HEK293T (cell line): Measurements from ENCODE around the gene PCDHGB2.
A peak's percentile ranks its signal among the peaks of the same experiment; 100 is the strongest.
"Not testable (repeated sequence)": the region's sequence is repeated elsewhere in the genome, so short reads cannot be mapped to it uniquely, and the experiment has no call there.

Experiments
- CTCF ChIA-PET: fragments of 350-600 bp; formaldehyde crosslinking; extraction: SDS; loops from one replicate; lab custom pipeline; 2021; ENCODE audit warnings: antibody characterized with exemption, inconsistent platforms; lab: Yijun Ruan, JAX
- POLR2A ChIA-PET: fragments of 350-600 bp; formaldehyde crosslinking; extraction: SDS; loops from one replicate; lab custom pipeline; 2020; ENCODE audit warnings: antibody characterized with exemption, inconsistent platforms; lab: Yijun Ruan, JAX
- DNase-seq: peaks from one replicate; pipeline ENCODE4 v3.0.0; 2012; ENCODE audit warnings: mixed read lengths; ENCODE audit errors: extremely low spot score
- ARNT ChIP-seq: fragments of 450-650 bp; IDR thresholded peaks from 2 replicates; pipeline ENCODE4 v1.6.1; 2017; ENCODE audit warnings: mild to moderate bottlenecking
- CTBP1 ChIP-seq: fragments of 450-650 bp; IDR thresholded peaks from 2 replicates; pipeline ENCODE4 v1.6.1; 2016; ENCODE audit warnings: borderline replicate concordance
- ELF4 ChIP-seq: fragments of 450-650 bp; IDR thresholded peaks from 2 replicates; pipeline ENCODE4 v1.6.1; 2017; ENCODE audit warnings: antibody characterized with exemption
- FOXA1 ChIP-seq: fragments of 450-650 bp; IDR thresholded peaks from 2 replicates; pipeline ENCODE4 v1.6.1; 2016; ENCODE audit warnings: mild to moderate bottlenecking
- FOXK2 ChIP-seq: fragments of 450-650 bp; IDR thresholded peaks from 2 replicates; pipeline ENCODE4 v1.6.1; 2016; ENCODE audit warnings: mild to moderate bottlenecking
- HDGF ChIP-seq: fragments of 450-650 bp; IDR thresholded peaks from 2 replicates; pipeline ENCODE4 v1.6.1; 2017; ENCODE audit warnings: antibody characterized with exemption, borderline replicate concordance
- L3MBTL2 ChIP-seq: fragments of 450-650 bp; conservative IDR thresholded peaks from 2 replicates; pipeline ENCODE4 v1.6.1; 2016; ENCODE audit warnings: mild to moderate bottlenecking
- LEF1 ChIP-seq: fragments of 450-650 bp; IDR thresholded peaks from 2 replicates; pipeline ENCODE4 v1.6.1; 2017; ENCODE audit warnings: mild to moderate bottlenecking, borderline replicate concordance
- NFRKB ChIP-seq: fragments of 450-650 bp; IDR thresholded peaks from 2 replicates; pipeline ENCODE4 v1.6.1; 2016; ENCODE audit warnings: mild to moderate bottlenecking, moderate library complexity
- PKNOX1 ChIP-seq: fragments of 450-650 bp; IDR thresholded peaks from 2 replicates; pipeline ENCODE4 v1.6.1; 2016
- SP1 ChIP-seq: fragments of 450-650 bp; IDR thresholded peaks from 2 replicates; pipeline ENCODE4 v1.6.1; 2017
- SUZ12 ChIP-seq: fragments of 450-650 bp; IDR thresholded peaks from 2 replicates; pipeline ENCODE4 v1.6.1; 2016; ENCODE audit warnings: mild to moderate bottlenecking
- TARDBP ChIP-seq: fragments of 450-650 bp; IDR thresholded peaks from 2 replicates; pipeline ENCODE4 v1.6.1; 2016
- ZNF384 ChIP-seq: fragments of 450-650 bp; IDR thresholded peaks from 2 replicates; pipeline ENCODE4 v1.6.1; 2016

Gene PCDHGB2

GRCh38 chr5:141322261-141322660 lies 37.5 kb upstream of the PCDHGB2 start:
- ChIA-PET CTCF (interaction anchor here (0.7 kb wide), 1 partner anchor 481 kb away, joined by 5 read pairs; no protein-coding TSS in a partner anchor), POLR2A (no interaction called here)
- TF ChIP-seq TARDBP = no peak
- no peak for TF ChIP-seq CTBP1
- no peak for DNase-seq

DNA sequence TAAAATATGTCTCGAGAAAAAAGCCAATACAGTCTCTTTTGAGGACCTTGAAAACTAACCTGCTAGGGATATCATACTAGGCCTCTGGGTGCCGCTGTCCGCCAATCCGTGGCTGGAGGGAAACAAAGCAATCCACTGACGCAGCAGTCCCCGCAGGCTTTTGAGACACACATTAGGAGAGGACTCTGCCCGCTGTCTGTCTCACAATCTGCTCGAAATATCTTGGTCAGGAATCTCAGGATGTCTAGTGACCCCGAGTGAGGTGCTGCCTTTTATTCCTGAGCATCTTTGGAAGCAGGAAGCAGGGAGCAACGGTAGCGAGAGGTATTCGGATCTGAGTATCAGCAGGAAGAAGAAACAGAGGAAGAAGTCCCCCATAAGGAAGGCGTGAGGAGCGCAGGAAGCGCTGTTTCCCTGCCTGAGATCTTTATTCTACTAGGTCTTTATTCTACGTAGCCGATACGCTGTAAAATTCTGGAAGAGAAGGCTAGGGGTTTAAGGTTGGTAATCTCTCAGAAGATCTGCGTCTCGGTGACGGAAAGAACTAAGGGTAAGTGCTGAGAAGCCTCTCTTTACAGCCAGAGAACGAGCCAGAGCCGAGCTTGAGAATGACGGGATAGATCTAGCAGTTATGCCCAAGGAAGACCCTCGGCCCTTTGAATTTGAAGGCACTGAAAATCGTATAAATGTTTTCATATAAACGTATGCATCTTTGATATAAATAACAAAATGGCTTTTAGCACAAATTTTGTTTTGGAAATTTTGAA lies 33.5 kb upstream of the PCDHGB2 start:
- ChIA-PET POLR2A (no interaction called here), CTCF (no interaction called here)
- TF ChIP-seq L3MBTL2 (0 out of 2 replicates have a peak, but pooled peaks have one; percentile 32), NFRKB (no peak)
- peak; percentile 39 for DNase-seq

- CTCF ChIA-PET = interaction anchor here (1.3 to 1.4 kb wide), 2 partner anchors 105 to 236 kb away, joined by 3 read pairs; partner anchors contain the start of gene PCDHB14
- POLR2A ChIA-PET = interaction anchor here (1.1 kb wide), 1 partner anchor 7 kb away, joined by 5 read pairs; the partner anchor contains the start of gene TAF7
- TF ChIP-seq SP1 = no peak
- TF ChIP-seq LEF1 = no peak
- TF ChIP-seq SUZ12 = no peak
- TF ChIP-seq TARDBP = no peak
- no peak for TF ChIP-seq L3MBTL2
- TF ChIP-seq CTBP1 = no peak
- no peak for TF ChIP-seq FOXA1
- no peak for TF ChIP-seq PKNOX1
- no peak for TF ChIP-seq ELF4
- no peak for TF ChIP-seq FOXK2
- no peak for DNase-seq
Observed at GRCh38 chr5:141328231-141328630, 31.6 kb upstream of the PCDHGB2 start.

DNA sequence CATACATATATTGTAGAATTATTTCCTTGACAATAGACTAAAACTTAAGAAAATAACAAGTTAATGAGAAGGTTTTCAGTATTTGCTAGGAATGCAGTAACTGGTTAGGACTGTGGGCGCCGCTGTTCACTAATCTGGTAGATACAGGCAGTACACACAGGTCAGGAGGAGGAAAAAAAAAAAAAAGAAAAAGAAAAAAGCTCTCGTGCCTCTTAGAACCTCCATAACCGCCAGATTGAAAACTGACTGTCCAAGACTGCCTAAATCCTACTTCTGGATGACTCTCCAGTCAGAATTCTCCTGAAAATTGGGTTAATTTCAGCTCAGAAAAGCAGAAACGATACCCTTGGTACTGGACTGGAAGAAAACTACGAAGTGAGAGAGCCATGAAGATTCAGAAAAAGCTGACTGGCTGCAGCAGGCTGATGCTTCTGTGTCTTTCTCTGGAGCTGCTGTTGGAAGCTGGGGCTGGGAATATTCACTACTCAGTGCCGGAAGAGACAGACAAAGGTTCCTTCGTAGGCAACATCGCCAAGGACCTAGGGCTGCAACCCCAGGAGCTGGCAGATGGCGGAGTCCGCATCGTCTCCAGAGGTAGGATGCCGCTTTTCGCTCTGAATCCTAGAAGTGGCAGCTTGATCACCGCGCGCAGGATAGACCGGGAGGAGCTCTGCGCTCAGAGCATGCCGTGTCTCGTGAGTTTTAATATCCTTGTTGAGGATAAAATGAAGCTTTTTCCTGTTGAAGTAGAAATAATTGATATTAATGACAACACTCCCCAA lies 29.3 kb upstream of the PCDHGB2 start, which contains the start of gene PCDHGA1:
Gene PCDHGA1, plus strand, starts transcription at position 216 of the 782 bp plus-strand sequence.
- CTCF ChIA-PET = interaction anchor here (0.6 to 1.6 kb wide), 7 partner anchors 9 to 386 kb away, joined by 3 to 14 read pairs (median 3); partner anchors contain the start of gene TAF7
- TF ChIP-seq ZNF384 (peak; percentile 86), SP1 (no peak)
- POLR2A ChIA-PET = interaction anchor here (1.0 to 2.9 kb wide), 2 partner anchors 10 to 306 kb away, joined by 3 to 14 read pairs; partner anchors contain the start of genes HDAC3, RELL2 and TAF7
- peak; percentile 17 for DNase-seq

GRCh38 chr5:141332571-141332970 lies 27.2 kb upstream of the PCDHGB2 start:
- POLR2A ChIA-PET = interaction anchor here (0.6 kb wide), 1 partner anchor 12 kb away, joined by 4 read pairs; the partner anchor contains the start of gene TAF7
- CTCF ChIA-PET, DNase-seq: not testable (repeated sequence)

DNA sequence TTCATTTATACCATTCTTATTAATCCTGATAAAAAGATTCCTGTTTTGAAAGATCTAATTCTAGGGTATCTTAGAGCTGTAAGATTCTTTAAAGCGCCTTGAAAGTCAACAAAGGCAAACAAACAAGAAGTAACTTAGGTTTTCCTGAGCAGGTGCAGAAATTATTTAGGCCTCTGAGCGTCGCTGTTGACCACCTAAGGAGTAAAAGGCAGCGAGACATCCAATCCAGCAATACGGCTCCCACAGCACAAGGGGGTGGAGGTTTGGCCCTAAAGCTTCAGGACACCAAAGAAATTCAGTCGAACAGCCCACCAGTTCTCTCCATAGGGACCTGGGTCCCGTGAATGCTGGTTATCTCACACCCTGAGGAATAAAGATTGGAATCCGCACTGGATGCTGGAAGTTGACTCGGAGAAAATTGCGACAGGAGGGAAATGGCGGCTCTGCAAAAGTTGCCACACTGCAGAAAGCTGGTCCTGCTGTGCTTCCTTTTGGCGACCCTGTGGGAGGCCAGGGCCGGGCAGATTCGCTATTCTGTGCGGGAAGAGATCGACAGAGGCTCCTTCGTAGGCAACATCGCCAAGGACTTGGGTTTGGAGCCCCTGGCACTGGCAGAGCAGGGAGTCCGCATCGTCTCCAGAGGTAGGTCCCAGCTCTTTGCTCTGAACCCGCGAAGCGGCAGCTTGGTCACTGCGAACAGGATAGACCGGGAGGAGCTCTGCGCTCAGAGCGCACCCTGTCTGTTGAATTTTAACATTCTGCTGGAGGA lies 21.1 kb upstream of the PCDHGB2 start, which contains the start of gene PCDHGA2:
Gene PCDHGA2, plus strand, starts transcription at position 223 of the 769 bp plus-strand sequence.
- peak; percentile 20 for DNase-seq
- TF ChIP-seq ZNF384 (no peak), HDGF (no peak), SP1 (no peak), ARNT (no peak)
- ChIA-PET POLR2A (interaction anchor here (2.1 kb wide), 1 partner anchor 18 kb away, joined by 7 read pairs; the partner anchor contains the start of gene TAF7), CTCF (interaction anchor here (1.0 to 1.5 kb wide), 3 partner anchors 8 to 219 kb away, joined by 3 to 5 read pairs (median 4); partner anchors contain the start of genes PCDHGA1 and PCDHGA11)

DNA sequence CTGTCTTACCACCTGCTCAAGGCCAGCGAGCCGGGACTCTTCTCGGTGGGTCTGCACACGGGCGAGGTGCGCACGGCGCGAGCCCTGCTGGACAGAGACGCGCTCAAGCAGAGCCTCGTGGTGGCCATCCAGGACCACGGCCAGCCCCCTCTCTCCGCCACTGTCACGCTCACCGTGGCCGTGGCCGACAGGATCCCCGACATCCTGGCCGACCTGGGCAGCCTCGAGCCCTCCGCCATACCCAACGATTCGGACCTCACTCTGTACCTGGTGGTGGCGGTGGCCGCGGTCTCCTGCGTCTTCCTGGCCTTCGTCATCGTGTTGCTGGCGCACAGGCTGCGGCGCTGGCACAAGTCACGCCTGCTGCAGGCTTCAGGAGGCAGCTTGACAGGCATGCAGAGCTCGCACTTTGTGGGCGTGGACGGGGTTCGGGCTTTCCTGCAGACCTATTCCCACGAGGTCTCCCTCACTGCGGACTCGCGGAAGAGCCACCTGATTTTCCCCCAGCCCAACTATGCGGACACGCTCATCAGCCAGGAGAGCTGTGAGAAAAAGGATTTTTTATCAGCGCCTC lies 18.9 kb upstream of the PCDHGB2 start:
- CTCF ChIA-PET, POLR2A ChIA-PET, DNase-seq: not testable (repeated sequence)

DNA sequence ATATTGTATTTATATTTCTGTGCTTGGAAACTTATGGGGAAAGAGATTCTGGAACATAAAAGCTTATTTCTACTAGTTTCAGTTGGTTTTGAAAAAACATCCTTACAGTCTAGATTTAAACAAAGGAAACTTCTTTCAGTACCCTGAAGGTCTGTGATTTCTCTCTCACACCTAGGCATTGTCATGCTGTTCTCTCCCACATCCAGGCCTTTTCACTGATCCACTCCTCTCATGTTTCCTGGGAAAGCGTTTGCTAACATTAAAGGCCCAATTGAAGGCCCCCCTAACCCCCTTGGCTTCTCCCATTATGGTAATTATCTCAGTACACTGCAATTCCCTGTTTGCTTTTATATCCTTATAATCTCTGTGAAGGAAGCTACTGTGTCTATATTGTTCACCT lies 17.0 kb upstream of the PCDHGB2 start:
- ChIA-PET POLR2A (interaction anchor here (2.1 kb wide), 1 partner anchor 22 kb away, joined by 7 read pairs; the partner anchor contains the start of gene TAF7), CTCF (interaction anchor here (1.3 kb wide), 1 partner anchor 13 kb away, joined by 3 read pairs; no protein-coding TSS in a partner anchor)
- TF ChIP-seq LEF1 (no peak), TARDBP (no peak), PKNOX1 (no peak), CTBP1 (no peak), ELF4 (no peak)
- no peak for DNase-seq
